HG02938 (cell line): Measurements from ENCODE around the gene RBMS3.
"Not testable (repeated sequence)": the region's sequence is repeated elsewhere in the genome, so short reads cannot be mapped to it uniquely, and the experiment has no call there.

Experiments
- ATAC-seq: cut with Tn5 transposase; IDR thresholded peaks from one replicate; pipeline ENCODE4 v1.9.1; 2021; ENCODE audit warnings: mild to moderate bottlenecking, moderate library complexity; ENCODE audit not compliant: unreplicated experiment

RBMS3 gene

GRCh38 chr3:30042274-30042859 lies 761.5 kb downstream of the RBMS3 start:
- peak; percentile 78 for ATAC-seq

- no peak for ATAC-seq
Observed at GRCh38 chr3:30042916-30043555, 762.2 kb downstream of the RBMS3 start.

GRCh38 chr3:30044515-30044914 lies 763.6 kb downstream of the RBMS3 start:
- ATAC-seq = no peak

- ATAC-seq = no peak
Observed at GRCh38 chr3:30048431-30048830, 767.6 kb downstream of the RBMS3 start.

- not testable (repeated sequence) for ATAC-seq
Observed at GRCh38 chr3:30050116-30050515, 769.2 kb downstream of the RBMS3 start.

GRCh38 chr3:30059240-30059639 lies 778.4 kb downstream of the RBMS3 start:
- no peak for ATAC-seq
